HG02884 (cell line): ENCODE data around the gene EID2B.

Experiments
- ATAC-seq: cut with Tn5 transposase; IDR thresholded peaks from one replicate; pipeline ENCODE4 v1.9.1; 2021; ENCODE audit warnings: mild to moderate bottlenecking, moderate library complexity; ENCODE audit not compliant: unreplicated experiment

The EID2B gene

GRCh38 chr19:39500543-39500942 is 32.1 kb downstream of the EID2B start:
- no peak for ATAC-seq

- ATAC-seq: no peak
These were observed 32.7 kb downstream of the EID2B start for GRCh38 chr19:39499932-39500331.

GRCh38 chr19:39498798-39499642 is 33.6 kb downstream of the EID2B start, which contains the start of gene DLL3:
TSS of gene DLL3 (plus strand) at chr19:39498947. CDS start at chr19:39498975, 28 bp downstream.
- no peak for ATAC-seq

- no peak for ATAC-seq
These were observed 34.5 kb downstream of the EID2B start for GRCh38 chr19:39497996-39498797.

GRCh38 chr19:39497701-39497995 is 35.0 kb downstream of the EID2B start:
- no peak for ATAC-seq

GRCh38 chr19:39496063-39496462 is 36.6 kb downstream of the EID2B start:
- no peak for ATAC-seq

- ATAC-seq: no peak
These were observed 38.0 kb downstream of the EID2B start for GRCh38 chr19:39494661-39495060.

GRCh38 chr19:39492788-39493187 is 39.9 kb downstream of the EID2B start:
- no peak for ATAC-seq

GRCh38 chr19:39492225-39492624 is 40.4 kb downstream of the EID2B start:
- no peak for ATAC-seq

- ATAC-seq: no peak
These were observed 42.9 kb downstream of the EID2B start for GRCh38 chr19:39489756-39490155.

- ATAC-seq: no peak
These were observed 49.5 kb downstream of the EID2B start for GRCh38 chr19:39483141-39483540.

GRCh38 chr19:39481676-39482075 is 51.0 kb downstream of the EID2B start:
- ATAC-seq: no peak

GRCh38 chr19:39481229-39481545 is 51.5 kb downstream of the EID2B start:
- no peak for ATAC-seq
